Suprapubic skin (tissue), 4 donors: ENCODE measurements around the gene FOXQ1. TPM values are rescaled to one million over a fixed set of nuclear protein-coding genes. Genes with fewer than 3 reads are reported as not detected.

ENCODE experiments used
- DNase-seq, 2 donors: peaks; one replicate each; pipeline ENCODE4 v3.0.0-alpha.2; 2019; ENCODE audit warnings: low spot score in 2 of 2
- H3K27ac ChIP-seq: fragments of 200-600 bp; sonication (generic); one replicate; pipeline ENCODE4 v1.5.1; 2019
- H3K27me3 ChIP-seq: fragments of 200-600 bp; sonication (generic); one replicate; pipeline ENCODE4 v1.5.1; 2019
- H3K36me3 ChIP-seq: fragments of 200-600 bp; sonication (generic); one replicate; pipeline ENCODE4 v1.5.1; 2019
- H3K4me1 ChIP-seq: fragments of 200-600 bp; sonication (generic); one replicate; pipeline ENCODE4 v1.5.1; 2019
- H3K4me3 ChIP-seq: fragments of 200-600 bp; sonication (generic); one replicate; pipeline ENCODE4 v1.5.1; 2019; ENCODE audit warnings: mild to moderate bottlenecking
- H3K9me3 ChIP-seq: fragments of 200-600 bp; sonication (generic); one replicate; pipeline ENCODE4 v1.5.1; 2019
- CTCF ChIP-seq, 2 donors: fragments of 200-600 bp in 1 of 2; fragments of 450-650 bp in 1 of 2; sonication (generic) in 1 of 2; IDR thresholded peaks; one replicate each; pipeline ENCODE4 v1.5.1; 2016 to 2019; ENCODE audit warnings: antibody characterized with exemption in 2 of 2, mild to moderate bottlenecking in 1 of 2, moderate library complexity in 1 of 2
- EP300 ChIP-seq: sonication (generic); formaldehyde crosslinking; IDR thresholded peaks from one replicate; pipeline ENCODE4 v1.6.1; 2017; ENCODE audit warnings: antibody characterized with exemption
- POLR2A ChIP-seq, 2 donors: fragments of 450-650 bp; IDR thresholded peaks; one replicate each; pipeline ENCODE4 v1.6.1; 2017; ENCODE audit warnings: antibody characterized with exemption in 2 of 2, mild to moderate bottlenecking in 2 of 2, moderate library complexity in 2 of 2
- POLR2AphosphoS5 ChIP-seq, 3 donors: sonication (generic); formaldehyde crosslinking; IDR thresholded peaks; one replicate each; pipeline ENCODE4 v1.6.1; 2017; ENCODE audit warnings: antibody characterized with exemption in 3 of 3
- whole genome bisulfite sequencing: methylation state at CpG from one replicate; pipeline ENCODE4 v1.1.5; 2018; 5-methylcytosine and 5-hydroxymethylcytosine counted together
- total RNA-seq, 4 donors: library from RNA; depleted of rRNA; stranded (reverse); fragments of >200 nt; gene quantifications; one replicate each; pipeline ENCODE4 v1.1.0, GENCODE V29; 2016

FOXQ1 gene
- total RNA-seq, 4 donors from 2014 or later: 45.4 to 101 (median 80.0) TPM

DNA sequence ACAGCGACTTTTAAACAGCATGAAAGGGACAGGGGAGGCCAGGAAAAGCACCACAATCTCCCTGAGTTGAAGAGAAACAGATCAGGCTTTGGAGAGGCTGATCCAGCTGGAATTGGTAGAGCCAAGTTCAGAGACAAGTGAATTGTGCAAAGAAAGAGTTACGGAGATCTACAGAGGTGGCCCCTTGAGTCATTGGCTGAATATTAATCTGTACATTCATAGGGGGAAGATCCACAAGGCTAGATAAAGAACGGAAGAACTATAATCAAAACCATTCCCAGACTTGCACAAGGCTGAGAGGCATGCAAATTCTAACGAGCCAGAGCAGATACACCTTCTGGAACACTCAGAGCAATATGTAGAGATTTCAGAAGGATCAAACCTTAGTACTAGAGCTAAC lies 14.2 kb upstream of the FOXQ1 start:
- no peak overlapping the region for H3K27ac ChIP-seq

GRCh38 chr6:1298768-1299167 lies 13.1 kb upstream of the FOXQ1 start:
- Histone ChIP-seq H3K27ac (no peak overlapping the region), H3K36me3 (no peaks in the 10 kb centered on the region)

More for the DNA sequence above, 14.2 kb upstream of the FOXQ1 start:
- no peak overlapping the region for H3K4me3 ChIP-seq
- no peak for DNase-seq
- no peaks in the 10 kb centered on the region for H3K36me3 ChIP-seq
- peaks cover 8% of the 10 kb centered on the region for H3K9me3 ChIP-seq
- TF ChIP-seq POLR2A (IDR thresholded peaks at IDR 0.05): no peak
- TF ChIP-seq EP300: no peak
- TF ChIP-seq CTCF (IDR thresholded peaks at IDR 0.05): no peak
- TF ChIP-seq POLR2AphosphoS5 (IDR thresholded peaks at IDR 0.05): no peak
- H3K27me3 ChIP-seq: peaks cover 12% of the 10 kb centered on the region
- WGBS: 21% methylated on average over 4 of the region's 4 CpGs
- peaks cover 14% of the 10 kb centered on the region for H3K4me1 ChIP-seq

GRCh38 chr6:1306133-1306532 lies 5.8 kb upstream of the FOXQ1 start:
- Histone ChIP-seq H3K9me3 (peaks cover 8% of the 10 kb centered on the region), H3K27ac (no peak overlapping the region), H3K4me3 (no peak overlapping the region), H3K27me3 (peaks cover 8% of the 10 kb centered on the region), H3K4me1 (peaks cover 13% of the 10 kb centered on the region), H3K36me3 (no peaks in the 10 kb centered on the region)
- TF ChIP-seq POLR2A (IDR thresholded peaks at IDR 0.05) (no peak), POLR2AphosphoS5 (IDR thresholded peaks at IDR 0.05) (no peak), EP300 (no peak), CTCF (IDR thresholded peaks at IDR 0.05) (no peak)
- WGBS: 91% methylated on average over 2 of the region's 2 CpGs
- DNase-seq: no peak

More at GRCh38 chr6:1298768-1299167, 13.1 kb upstream of the FOXQ1 start:
- 93% methylated on average over 2 of the region's 2 CpGs for WGBS
- Histone ChIP-seq H3K4me3 (no peak overlapping the region), H3K27me3 (peaks cover 12% of the 10 kb centered on the region), H3K4me1 (peaks cover 14% of the 10 kb centered on the region), H3K9me3 (peaks cover 8% of the 10 kb centered on the region)
- DNase-seq: no peak
- TF ChIP-seq POLR2AphosphoS5 (IDR thresholded peaks at IDR 0.05): no peak
- TF ChIP-seq CTCF (IDR thresholded peaks at IDR 0.05): no peak
- no peak for TF ChIP-seq POLR2A (IDR thresholded peaks at IDR 0.05)
- no peak for TF ChIP-seq EP300

DNA sequence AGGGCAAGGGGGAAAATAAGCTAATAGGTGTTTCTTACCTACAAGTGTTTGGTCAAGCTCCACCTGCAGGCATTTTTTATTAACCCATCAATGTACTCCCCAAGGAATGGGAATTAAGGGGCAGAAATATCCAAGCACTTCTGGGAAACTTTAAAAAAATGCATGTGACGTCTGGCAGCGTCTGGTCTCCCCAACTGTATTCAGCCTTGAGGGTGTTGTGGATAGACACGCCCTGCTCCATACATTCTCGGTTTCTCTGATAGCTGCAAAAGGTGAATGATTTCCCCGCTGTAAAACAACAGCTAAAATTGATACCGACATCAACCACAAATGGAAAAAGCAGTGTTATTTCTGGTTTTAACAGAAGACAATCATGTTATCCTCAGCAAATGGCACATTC lies 2.5 kb upstream of the FOXQ1 start:
- 55% methylated on average over 6 of the region's 6 CpGs for WGBS
- H3K27ac ChIP-seq: no peak overlapping the region

More for the DNA sequence above, 2.5 kb upstream of the FOXQ1 start:
- TF ChIP-seq POLR2A (IDR thresholded peaks at IDR 0.05) (no peak), CTCF (IDR thresholded peaks at IDR 0.05) (no peak), EP300 (no peak)
- Histone ChIP-seq H3K9me3 (no peaks in the 10 kb centered on the region), H3K27me3 (peaks cover 40% of the 10 kb centered on the region), H3K36me3 (no peaks in the 10 kb centered on the region), H3K4me3 (no peak overlapping the region), H3K4me1 (peaks cover 36% of the 10 kb centered on the region)
- no peak for DNase-seq
